ENCODE results near the gene CPTP.

CPTP gene

DNA sequence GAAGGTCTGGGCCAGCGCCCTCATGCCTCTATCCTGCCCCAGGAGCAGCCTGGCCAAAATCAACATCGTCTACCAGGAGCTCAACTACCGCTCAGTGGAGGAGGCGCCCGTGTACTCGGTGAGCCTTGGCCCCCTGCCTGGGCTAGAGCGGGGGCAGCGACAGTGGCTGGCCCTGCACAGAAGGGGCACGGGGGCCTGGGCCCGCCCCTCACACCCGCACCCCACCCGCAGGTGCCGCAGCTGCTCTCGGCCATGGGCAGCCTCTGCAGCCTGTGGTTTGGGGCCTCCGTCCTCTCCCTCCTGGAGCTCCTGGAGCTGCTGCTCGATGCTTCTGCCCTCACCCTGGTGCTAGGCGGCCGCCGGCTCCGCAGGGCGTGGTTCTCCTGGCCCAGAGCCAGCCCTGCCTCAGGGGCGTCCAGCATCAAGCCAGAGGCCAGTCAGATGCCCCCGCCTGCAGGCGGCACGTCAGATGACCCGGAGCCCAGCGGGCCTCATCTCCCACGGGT is 33.5 kb upstream of the CPTP start:
- Histone ChIP-seq H3K4me1 (peaks cover 19% of the 10 kb centered on the region), H3K9me3 (no peaks in the 10 kb centered on the region), H3K36me3 (peaks cover 30% of the 10 kb centered on the region), H3K27me3 (peaks cover 14% of the 10 kb centered on the region), H3K4me3 (ENCODE audit: low read depth, low read length) (no peak overlapping the region)
- DNase-seq = peak; percentile 69
- TF ChIP-seq, protein P1, sequence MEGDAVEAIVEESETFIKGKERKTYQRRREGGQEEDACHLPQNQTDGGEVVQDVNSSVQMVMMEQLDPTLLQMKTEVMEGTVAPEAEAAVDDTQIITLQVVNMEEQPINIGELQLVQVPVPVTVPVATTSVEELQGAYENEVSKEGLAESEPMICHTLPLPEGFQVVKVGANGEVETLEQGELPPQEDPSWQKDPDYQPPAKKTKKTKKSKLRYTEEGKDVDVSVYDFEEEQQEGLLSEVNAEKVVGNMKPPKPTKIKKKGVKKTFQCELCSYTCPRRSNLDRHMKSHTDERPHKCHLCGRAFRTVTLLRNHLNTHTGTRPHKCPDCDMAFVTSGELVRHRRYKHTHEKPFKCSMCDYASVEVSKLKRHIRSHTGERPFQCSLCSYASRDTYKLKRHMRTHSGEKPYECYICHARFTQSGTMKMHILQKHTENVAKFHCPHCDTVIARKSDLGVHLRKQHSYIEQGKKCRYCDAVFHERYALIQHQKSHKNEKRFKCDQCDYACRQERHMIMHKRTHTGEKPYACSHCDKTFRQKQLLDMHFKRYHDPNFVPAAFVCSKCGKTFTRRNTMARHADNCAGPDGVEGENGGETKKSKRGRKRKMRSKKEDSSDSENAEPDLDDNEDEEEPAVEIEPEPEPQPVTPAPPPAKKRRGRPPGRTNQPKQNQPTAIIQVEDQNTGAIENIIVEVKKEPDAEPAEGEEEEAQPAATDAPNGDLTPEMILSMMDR (IDR thresholded peaks at IDR 0.05; ENCODE audit: low read depth, low read length) = no peak

DNA sequence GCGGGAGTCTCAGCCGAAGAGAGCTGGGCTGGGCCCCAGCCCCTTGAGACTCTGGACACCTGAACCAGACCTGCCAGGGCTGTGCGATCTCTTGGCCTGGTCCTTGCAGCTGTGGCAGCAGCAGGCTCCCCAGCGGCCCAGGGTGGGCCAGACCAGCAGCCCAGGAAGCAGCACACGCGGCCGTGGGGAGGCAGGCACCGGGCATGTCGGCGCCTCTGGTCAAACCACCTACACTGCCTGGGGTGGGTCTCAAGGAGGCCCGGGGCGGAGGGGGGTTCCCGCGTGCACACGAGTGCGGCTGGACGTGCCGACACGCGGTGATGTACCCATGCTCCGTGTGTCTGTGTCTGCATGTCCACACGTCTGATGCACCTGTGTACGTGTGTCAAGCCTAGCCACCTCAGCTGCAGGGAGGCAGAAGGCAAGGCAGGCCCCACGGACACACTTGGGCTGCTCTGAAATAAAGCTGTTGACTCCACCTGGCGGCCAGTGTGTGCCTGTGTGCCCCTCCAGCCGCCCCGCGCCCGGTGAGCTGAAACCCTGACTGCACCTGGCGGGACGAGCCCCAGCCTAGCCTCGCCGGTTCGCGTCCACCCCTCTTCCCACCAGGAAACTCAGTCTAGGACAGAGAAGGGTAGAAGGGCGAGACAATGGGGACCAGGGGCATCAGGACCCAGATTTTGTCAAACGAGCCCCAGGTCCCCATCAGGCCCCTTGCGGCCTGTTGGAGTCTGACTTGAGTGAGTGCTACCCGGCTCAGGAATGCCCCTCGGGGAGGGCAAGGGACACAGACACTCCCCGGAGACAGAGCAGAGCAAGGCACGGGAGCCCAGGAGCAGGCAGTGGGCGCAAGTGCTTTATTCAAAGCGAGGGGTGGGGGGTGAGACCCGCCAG is 32.8 kb upstream of the CPTP start:
- peaks cover 14% of the 10 kb centered on the region for H3K27me3 ChIP-seq
- H3K4me1 ChIP-seq = peaks cover 19% of the 10 kb centered on the region
- peaks cover 36% of the 10 kb centered on the region for H3K36me3 ChIP-seq
- TF ChIP-seq, protein P1 (IDR thresholded peaks at IDR 0.05; ENCODE audit: low read depth, low read length) = peak; percentile 66
- no peak overlapping the region for H3K4me3 ChIP-seq (ENCODE audit: low read depth, low read length)
- DNase-seq = peak; percentile 87
- no peaks in the 10 kb centered on the region for H3K9me3 ChIP-seq

DNA sequence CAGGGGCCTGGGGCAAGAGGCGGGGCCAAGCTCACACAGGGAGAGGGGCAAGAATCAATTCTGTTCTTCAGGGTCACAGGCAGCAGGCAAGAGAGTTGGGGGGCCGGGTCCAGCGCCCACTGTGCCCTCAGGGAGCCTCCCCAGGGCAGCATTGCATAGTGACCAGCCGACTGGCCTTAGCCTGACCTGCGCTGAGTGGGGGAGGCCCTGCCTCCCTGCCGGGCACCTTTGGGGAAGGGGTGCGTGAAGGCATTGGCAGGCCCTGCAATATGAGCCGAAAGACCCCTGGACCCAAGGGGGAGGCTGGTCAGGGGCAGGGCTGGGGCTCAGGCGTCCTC is 32.2 kb upstream of the CPTP start:
- Histone ChIP-seq H3K4me3 (ENCODE audit: low read depth, low read length) (no peak overlapping the region), H3K27me3 (peaks cover 10% of the 10 kb centered on the region), H3K4me1 (peaks cover 19% of the 10 kb centered on the region), H3K9me3 (no peaks in the 10 kb centered on the region), H3K36me3 (peaks cover 36% of the 10 kb centered on the region)
- peak; percentile 25 for DNase-seq
- TF ChIP-seq, protein P1 (IDR thresholded peaks at IDR 0.05; ENCODE audit: low read depth, low read length) = no peak

DNA sequence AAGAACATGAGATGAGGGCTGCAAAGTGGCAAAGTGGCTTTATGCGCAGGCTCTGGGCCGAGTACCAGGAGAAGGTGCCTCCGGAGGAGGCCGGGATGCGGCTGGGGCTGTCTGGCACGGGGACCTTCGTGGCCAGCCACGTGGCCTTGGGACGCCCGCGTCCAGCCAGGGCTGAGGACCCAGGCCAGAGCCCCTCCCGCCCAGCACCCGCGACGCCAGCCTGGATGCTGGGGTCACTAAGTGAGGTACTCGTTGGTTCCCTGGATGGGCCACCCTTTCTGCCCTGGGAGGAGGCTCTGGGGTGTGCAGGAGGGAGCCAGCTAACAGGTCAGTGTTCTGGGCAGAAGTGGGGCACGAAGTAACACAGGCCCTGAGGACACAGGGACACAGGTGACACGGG is 31.8 kb upstream of the CPTP start:
- peaks cover 19% of the 10 kb centered on the region for H3K4me1 ChIP-seq
- no peak for DNase-seq

DNA sequence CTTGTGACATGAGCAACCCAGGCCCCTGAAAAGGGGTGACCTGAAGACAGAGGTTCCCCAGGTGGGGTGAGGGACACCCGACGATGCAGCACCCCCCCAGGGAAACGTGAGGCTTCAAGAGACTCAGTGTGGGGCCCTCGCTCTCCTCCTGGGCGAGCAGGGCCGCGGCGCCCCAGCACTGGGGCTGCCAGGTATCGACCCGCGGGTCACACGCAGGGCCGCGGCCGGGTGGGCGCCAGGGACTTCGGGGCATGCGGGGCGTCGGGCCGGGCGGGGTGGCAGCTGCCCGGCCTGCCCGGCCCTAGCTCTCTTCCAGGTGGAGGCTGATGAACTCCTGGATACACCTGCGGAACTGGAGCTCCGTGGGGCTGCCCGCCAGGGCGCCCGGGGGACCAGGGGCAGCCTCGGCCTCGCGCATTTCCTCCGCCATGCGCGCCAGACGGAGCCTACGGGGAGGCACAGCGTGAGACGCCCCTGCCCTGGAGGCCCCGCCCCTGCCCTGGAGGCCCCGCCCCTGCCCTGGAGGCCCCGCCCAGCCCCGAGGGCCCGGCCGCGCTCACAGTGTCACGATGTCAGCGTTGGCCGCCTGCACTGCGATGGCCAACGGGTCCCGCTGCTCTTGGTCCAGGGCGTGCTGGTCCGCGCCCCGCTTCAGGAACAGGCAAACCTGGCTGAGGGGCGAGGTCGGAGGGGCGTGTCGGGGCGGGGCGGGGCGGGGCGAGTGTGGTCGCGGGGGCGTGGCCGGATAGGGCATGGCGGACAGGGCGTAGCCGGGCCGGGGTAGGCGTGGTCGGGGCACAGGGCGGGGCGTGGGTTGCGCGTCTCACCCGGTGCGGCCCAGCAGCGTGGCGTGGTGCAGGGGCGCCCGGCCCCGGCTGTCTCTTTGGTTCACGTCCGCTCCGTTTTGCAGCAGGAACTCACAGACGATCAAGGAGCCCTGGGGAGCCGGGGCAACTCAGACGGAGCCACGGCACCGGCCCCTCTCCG is 31.0 kb upstream of the CPTP start:
- H3K36me3 ChIP-seq = peaks cover 43% of the 10 kb centered on the region
- peaks cover 5% of the 10 kb centered on the region; the same call in 1 of the 2 replicates for H3K27me3 ChIP-seq
- no peak overlapping the region for H3K4me3 ChIP-seq (ENCODE audit: low read depth, low read length)
- H3K4me1 ChIP-seq = peaks cover 20% of the 10 kb centered on the region
- H3K9me3 ChIP-seq = no peaks in the 10 kb centered on the region
- TF ChIP-seq, protein P1 (IDR thresholded peaks at IDR 0.05; ENCODE audit: low read depth, low read length) = no peak
- peak; percentile 57 for DNase-seq

More for the DNA sequence above, 31.8 kb upstream of the CPTP start:
- Histone ChIP-seq H3K36me3 (peaks cover 39% of the 10 kb centered on the region), H3K9me3 (no peaks in the 10 kb centered on the region), H3K4me3 (ENCODE audit: low read depth, low read length) (no peak overlapping the region), H3K27me3 (peaks cover 5% of the 10 kb centered on the region)
- TF ChIP-seq, protein P1 (IDR thresholded peaks at IDR 0.05; ENCODE audit: low read depth, low read length) = no peak

Data from BE2C (cell line).